IMR-90 (cell line): ENCODE data around the gene PRR5. TPM values are rescaled to one million over a fixed set of nuclear protein-coding genes. Genes with fewer than 3 reads are reported as not detected.
"Not testable (repeated sequence)": the region's sequence is repeated elsewhere in the genome, so short reads cannot be mapped to it uniquely, and the experiment has no call there.

Experiments
- ATAC-seq: fragments of 200-7000 bp; cut with Tn5 transposase; 2 replicates; pipeline ENCODE4 v1.9.1; 2020; ENCODE audit warnings: low read depth, mild to moderate bottlenecking, moderate library complexity
- BruUV-seq: library from RNA; stranded (reverse); fragments of 400-500 nt; replicated peaks from 2 replicates; lab custom pipeline; 2021; lab: Mats Ljungman, UMichigan
- CTCF ChIA-PET: fragments of 300-600 bp; formaldehyde crosslinking; extraction: SDS; loops from one replicate; lab custom pipeline; 2021; ENCODE audit warnings: antibody characterized with exemption; lab: Yijun Ruan, JAX
- POLR2A ChIA-PET: fragments of 300-600 bp; sonication (Branson Sonifier 250); formaldehyde crosslinking; loops from one replicate; lab custom pipeline; 2022; ENCODE audit warnings: antibody characterized with exemption; ENCODE audit not compliant: unreplicated experiment; lab: Charles Lee
- DNase-seq: peaks from one replicate; pipeline ENCODE4 v3.0.0; 2013
- H2AFZ ChIP-seq: replicated peaks from 2 replicates; pipeline ENCODE3; 2013; ENCODE audit warnings: low read length, mild to moderate bottlenecking; ENCODE audit not compliant: poor library complexity
- H2AK5ac ChIP-seq: 2 replicates; pipeline ENCODE4 v1.6.1; 2013; ENCODE audit warnings: low read depth, low read length, inconsistent platforms
- H2AK9ac ChIP-seq: replicated peaks from 2 replicates; pipeline ENCODE3; 2013; ENCODE audit warnings: mild to moderate bottlenecking, low read depth, low read length, moderate library complexity; ENCODE audit not compliant: poor library complexity
- H2BK120ac ChIP-seq: 2 replicates; pipeline ENCODE4 v1.6.1; 2013; ENCODE audit warnings: low read depth, low read length, inconsistent platforms
- H2BK15ac ChIP-seq: 3 replicates; pipeline ENCODE4 v1.6.1; 2013; ENCODE audit warnings: low read depth, low read length, inconsistent platforms
- H2BK20ac ChIP-seq: 2 replicates; pipeline ENCODE4 v1.6.1; 2013; ENCODE audit warnings: low read depth, mild to moderate bottlenecking, inconsistent platforms, low read length, moderate library complexity
- H2BK5ac ChIP-seq: 2 replicates; pipeline ENCODE4 v1.6.1; 2013; ENCODE audit warnings: mild to moderate bottlenecking, low read depth, low read length, inconsistent platforms; ENCODE audit not compliant: poor library complexity, severe bottlenecking
- H3K14ac ChIP-seq: replicated peaks from 2 replicates; pipeline ENCODE4 v1.6.1; 2013; ENCODE audit warnings: low read depth, low read length, inconsistent platforms
- H3K18ac ChIP-seq: 2 replicates; pipeline ENCODE4 v1.6.1; 2013; ENCODE audit warnings: low read depth, low read length, control low read depth
- H3K23ac ChIP-seq: 2 replicates; pipeline ENCODE4 v1.6.1; 2013; ENCODE audit warnings: low read depth, low read length, inconsistent platforms
- H3K27ac ChIP-seq: 2 replicates; pipeline ENCODE4 v1.5.1; 2013; ENCODE audit warnings: mild to moderate bottlenecking, control low read depth, low read length; ENCODE audit not compliant: insufficient read depth
- H3K27me3 ChIP-seq: 2 replicates; pipeline ENCODE4 v1.6.1; 2013; ENCODE audit warnings: low read length; ENCODE audit not compliant: control insufficient read depth, insufficient read depth
- H3K36me3 ChIP-seq: 2 replicates; pipeline ENCODE4 v1.6.1; 2013; ENCODE audit warnings: low read length, mixed read lengths; ENCODE audit not compliant: control insufficient read depth, insufficient read depth
- H3K4ac ChIP-seq: 2 replicates; pipeline ENCODE4 v1.6.1; 2013; ENCODE audit warnings: low read depth, low read length, inconsistent platforms
- H3K4me1 ChIP-seq: 2 replicates; pipeline ENCODE4 v1.6.1; 2013; ENCODE audit warnings: low read length, mixed read lengths; ENCODE audit not compliant: control insufficient read depth, insufficient read depth
- H3K4me2 ChIP-seq: 2 replicates; pipeline ENCODE4 v1.6.1; 2013; ENCODE audit warnings: low read depth, mild to moderate bottlenecking, control low read depth, low read length, moderate library complexity
- H3K4me3 ChIP-seq: 2 replicates; pipeline ENCODE4 v1.5.1; 2013; ENCODE audit warnings: low read depth, mild to moderate bottlenecking, control low read depth, low read length, moderate library complexity; ENCODE audit not compliant: insufficient read depth
- H3K56ac ChIP-seq: 2 replicates; pipeline ENCODE4 v1.6.1; 2013; ENCODE audit warnings: low read length, inconsistent platforms; ENCODE audit not compliant: insufficient read depth; ENCODE audit errors: extremely low read depth
- H3K79me1 ChIP-seq, 2 experiments: 2 replicates each; pipeline ENCODE4 v1.6.1; 2013; ENCODE audit warnings: low read length in 2 of 2, inconsistent platforms in 1 of 2, low read depth in 1 of 2
- H3K9ac ChIP-seq: 2 replicates; pipeline ENCODE4 v1.6.1; 2013; ENCODE audit warnings: low read depth, low read length, control low read depth
- H3K9me1 ChIP-seq: 2 replicates; pipeline ENCODE4 v1.6.1; 2013; ENCODE audit warnings: low read length, inconsistent platforms; ENCODE audit not compliant: insufficient read depth
- H3K9me3 ChIP-seq: 2 replicates; pipeline ENCODE4 v1.6.1; 2013; ENCODE audit warnings: low read length; ENCODE audit not compliant: control insufficient read depth, insufficient read depth
- H4K20me1 ChIP-seq: 2 replicates; pipeline ENCODE4 v1.6.1; 2013; ENCODE audit warnings: low read length, inconsistent platforms; ENCODE audit not compliant: insufficient read depth
- H4K5ac ChIP-seq: 2 replicates; pipeline ENCODE4 v1.6.1; 2013; ENCODE audit warnings: mild to moderate bottlenecking, low read depth, low read length, control low read depth
- H4K8ac ChIP-seq, 2 experiments: 2 replicates each; pipeline ENCODE4 v1.6.1; 2013; ENCODE audit warnings: low read depth in 2 of 2, low read length in 2 of 2, control low read depth in 1 of 2, inconsistent platforms in 1 of 2
- H4K91ac ChIP-seq: 2 replicates; pipeline ENCODE4 v1.6.1; 2013; ENCODE audit warnings: low read depth, low read length, inconsistent platforms; ENCODE audit not compliant: insufficient read depth
- WGBS, 2 experiments: methylation state at CpG; one replicate each; pipeline versions ENCODE4 v1.1.5 to v1.1.7; 2013; ENCODE audit warnings: missing lambda C conversion rate in 2 of 2; ENCODE audit not compliant: insufficient read length in 1 of 2; ENCODE audit errors: extremely low coverage in 2 of 2; 5-methylcytosine and 5-hydroxymethylcytosine counted together
- dilution Hi-C: fragments of 300-500 bp; cut with HindIII; formaldehyde crosslinking; loops from one replicate; pipeline ENCODE4 v1.14.3; 2018; ENCODE audit warnings: low sequenced_read_pairs; ENCODE audit not compliant: unreplicated experiment
- in situ Hi-C: fragments of 300-500 bp; cut with MboI; formaldehyde crosslinking; loops from 3 replicates; pipeline ENCODE4 v1.14.3; 2019; ENCODE audit warnings: low sequenced_read_pairs, inconsistent platforms, mixed read lengths
- intact Hi-C: fragments of 100-400 bp; cut with micrococcal nuclease; formaldehyde crosslinking; loops from 2 replicates; pipeline ENCODE4 v1.10.0; 2022
- polyA plus RNA-seq, 3 experiments: library from polyadenylated mRNA; depleted of rRNA; stranded (reverse); fragments of >200 nt; gene quantifications; 2 replicates each; pipeline ENCODE4 v1.2.3, GENCODE V29; 2012; ENCODE audit warnings: low replicate concordance in 1 of 3
- total RNA-seq: library from RNA; depleted of rRNA; stranded (reverse); fragments of >200 nt; gene quantifications from 2 replicates; pipeline ENCODE4 v1.2.3, GENCODE V29; 2012
- TF ChIP-seq, protein P1 (sequence below): conservative IDR thresholded peaks from 2 replicates; pipeline ENCODE4 v1.5.1; 2012; ENCODE audit warnings: mild to moderate bottlenecking, low read depth, low read length, improper control_type of control experiment

PRR5 gene
- total and polyA plus RNA-seq, 2 of the 4 experiments (the other 2 are of a cell fraction), result 8.1 to 24.3 TPM

DNA sequence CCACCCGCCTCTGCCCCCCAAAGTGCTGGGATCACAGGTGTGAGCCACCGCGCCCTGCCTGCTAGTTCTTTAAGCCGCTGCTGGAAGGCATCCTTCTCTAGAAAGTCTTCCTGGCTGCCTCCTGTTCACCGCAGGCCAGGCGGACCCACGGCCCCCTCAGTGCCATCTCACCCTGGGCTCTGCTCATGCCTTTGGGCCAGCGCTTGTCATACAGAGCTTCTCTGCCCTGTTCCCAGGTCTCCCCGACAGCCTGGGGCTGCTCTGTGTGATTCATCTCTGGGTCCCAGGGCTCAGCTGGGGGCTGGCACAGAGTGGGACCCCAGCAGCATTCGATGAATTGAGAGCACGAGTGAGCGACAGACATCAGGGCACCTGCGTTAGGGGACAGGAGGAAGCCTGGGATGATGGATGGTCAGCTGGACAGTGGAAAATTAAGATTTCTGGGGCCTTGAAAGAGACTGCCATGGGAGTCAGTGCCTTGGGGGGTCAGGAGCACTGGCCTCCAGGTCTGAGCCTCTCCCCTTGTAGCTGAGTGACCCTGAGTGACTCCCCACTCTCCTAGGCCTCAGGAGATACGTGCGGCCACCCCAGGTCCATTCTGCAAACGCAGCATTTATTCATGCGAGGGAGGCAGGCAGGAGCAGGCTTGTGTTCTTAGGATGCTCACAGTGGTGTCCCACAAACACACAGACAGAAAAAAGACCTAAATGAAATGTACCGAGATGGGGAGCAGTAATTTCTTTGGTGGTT, 23.3 kb upstream of the PRR5 start (continued):
- TF ChIP-seq, protein P1, sequence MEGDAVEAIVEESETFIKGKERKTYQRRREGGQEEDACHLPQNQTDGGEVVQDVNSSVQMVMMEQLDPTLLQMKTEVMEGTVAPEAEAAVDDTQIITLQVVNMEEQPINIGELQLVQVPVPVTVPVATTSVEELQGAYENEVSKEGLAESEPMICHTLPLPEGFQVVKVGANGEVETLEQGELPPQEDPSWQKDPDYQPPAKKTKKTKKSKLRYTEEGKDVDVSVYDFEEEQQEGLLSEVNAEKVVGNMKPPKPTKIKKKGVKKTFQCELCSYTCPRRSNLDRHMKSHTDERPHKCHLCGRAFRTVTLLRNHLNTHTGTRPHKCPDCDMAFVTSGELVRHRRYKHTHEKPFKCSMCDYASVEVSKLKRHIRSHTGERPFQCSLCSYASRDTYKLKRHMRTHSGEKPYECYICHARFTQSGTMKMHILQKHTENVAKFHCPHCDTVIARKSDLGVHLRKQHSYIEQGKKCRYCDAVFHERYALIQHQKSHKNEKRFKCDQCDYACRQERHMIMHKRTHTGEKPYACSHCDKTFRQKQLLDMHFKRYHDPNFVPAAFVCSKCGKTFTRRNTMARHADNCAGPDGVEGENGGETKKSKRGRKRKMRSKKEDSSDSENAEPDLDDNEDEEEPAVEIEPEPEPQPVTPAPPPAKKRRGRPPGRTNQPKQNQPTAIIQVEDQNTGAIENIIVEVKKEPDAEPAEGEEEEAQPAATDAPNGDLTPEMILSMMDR, result no peak

DNA sequence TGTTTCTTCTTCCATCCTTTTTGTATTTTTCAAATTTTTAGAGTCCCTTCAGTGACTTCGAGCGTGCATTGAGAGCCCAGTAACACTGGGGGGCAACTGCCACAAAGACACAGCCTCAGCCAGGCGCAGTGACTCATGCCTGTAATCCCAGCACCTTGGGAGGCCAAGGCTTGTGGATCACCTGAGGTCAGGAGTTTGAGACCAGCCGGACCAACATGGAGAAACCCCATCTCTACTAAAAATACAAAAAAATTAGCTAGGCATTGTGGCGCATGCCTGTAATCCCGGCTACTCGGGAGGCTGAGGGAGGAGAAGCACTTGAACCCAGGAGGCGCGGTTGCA, 22.7 kb upstream of the PRR5 start:
- H2AFZ ChIP-seq, DNase-seq, H3K4ac ChIP-seq, H4K20me1 ChIP-seq, H4K8ac ChIP-seq, POLR2A ChIA-PET, H3K9me1 ChIP-seq, H3K4me1 ChIP-seq, intact Hi-C loops, ATAC-seq, H4K5ac ChIP-seq, H4K91ac ChIP-seq, H3K27me3 ChIP-seq, H3K9ac ChIP-seq, H3K9me3 ChIP-seq, H2BK120ac ChIP-seq, BruUV-seq, H2BK15ac ChIP-seq, H2AK5ac ChIP-seq, H3K56ac ChIP-seq, H3K4me3 ChIP-seq, dilution Hi-C loops, CTCF ChIA-PET, H2BK5ac ChIP-seq, H3K36me3 ChIP-seq, H2BK20ac ChIP-seq, H3K27ac ChIP-seq, H3K14ac ChIP-seq, H3K18ac ChIP-seq, H2AK9ac ChIP-seq, H3K23ac ChIP-seq, in situ Hi-C loops, H3K4me2 ChIP-seq: not testable (repeated sequence)
- 100% methylated on average over 1 of the region's 9 CpGs; no CpG with 5 or more reads in 1 of the 2 experiments for WGBS, 2 experiments
- peaks cover 3 to 18% of the 10 kb centered on the region in 2 experiments; a peak in 2 of 4 replicates for H3K79me1 ChIP-seq
